OCI-M2 (cell line): ENCODE data around the gene ZGRF1.
"Not testable (repeated sequence)": the region's sequence is repeated elsewhere in the genome, so short reads cannot be mapped to it uniquely, and the experiment has no call there.

Experiments
- DNase-seq: peaks from one replicate; lab custom pipeline; 2025; ENCODE audit not compliant: unreplicated experiment; lab: John Stamatoyannopoulos, UW

ZGRF1 gene

GRCh38 chr4:112554271-112554670 lies 82.4 kb downstream of the ZGRF1 start:
- DNase-seq: not testable (repeated sequence)

- no peak for DNase-seq
These were observed 84.0 kb downstream of the ZGRF1 start for GRCh38 chr4:112552668-112553067.

GRCh38 chr4:112550728-112551127 lies 86.0 kb downstream of the ZGRF1 start:
- no peak for DNase-seq

- DNase-seq: no peak
These were observed 90.2 kb downstream of the ZGRF1 start for GRCh38 chr4:112546476-112546875.

GRCh38 chr4:112545346-112545745 lies 91.4 kb downstream of the ZGRF1 start:
- DNase-seq: no peak

GRCh38 chr4:112540695-112541094 lies 96.0 kb downstream of the ZGRF1 start:
- DNase-seq: no peak

- DNase-seq: no peak
These were observed 100.6 kb downstream of the ZGRF1 start for GRCh38 chr4:112536123-112536522.

GRCh38 chr4:112532267-112532666 lies 104.4 kb downstream of the ZGRF1 start:
- no peak for DNase-seq

- DNase-seq: no peak
These were observed 105.6 kb downstream of the ZGRF1 start for GRCh38 chr4:112531146-112531545.

- DNase-seq: no peak
These were observed 110.6 kb downstream of the ZGRF1 start for GRCh38 chr4:112526061-112526460.

- no peak for DNase-seq
These were observed 112.8 kb downstream of the ZGRF1 start for GRCh38 chr4:112523764-112524505.

GRCh38 chr4:112523008-112523721 lies 113.5 kb downstream of the ZGRF1 start:
- DNase-seq: peak; percentile 30

- DNase-seq: not testable (repeated sequence)
These were observed 114.3 kb downstream of the ZGRF1 start for GRCh38 chr4:112522431-112522830.

- no peak for DNase-seq
These were observed 115.3 kb downstream of the ZGRF1 start for GRCh38 chr4:112521123-112522023.

- DNase-seq: no peak
These were observed 116.0 kb downstream of the ZGRF1 start for GRCh38 chr4:112520598-112521122.

- DNase-seq: no peak
These were observed 116.8 kb downstream of the ZGRF1 start for GRCh38 chr4:112519689-112520597.

GRCh38 chr4:112518675-112519074 lies 118.0 kb downstream of the ZGRF1 start:
- DNase-seq: no peak

- no peak for DNase-seq
These were observed 118.8 kb downstream of the ZGRF1 start for GRCh38 chr4:112517911-112518310.

GRCh38 chr4:112517067-112517634 lies 119.6 kb downstream of the ZGRF1 start:
- peak; percentile 8 for DNase-seq
